B cell (primary cell): ENCODE data around the gene NHP2.

Experiments used
- CTCF ChIP-seq: fragments of 200-600 bp; IDR thresholded peaks from one replicate; pipeline ENCODE4 v1.8.0; 2022; ENCODE audit warnings: antibody characterized with exemption, mild to moderate bottlenecking
- EZH2 ChIP-seq: IDR thresholded peaks from 2 replicates; pipeline ENCODE4 v1.6.1; 2012; ENCODE audit warnings: borderline replicate concordance, low read depth, mild to moderate bottlenecking, moderate library complexity, low read length; ENCODE audit not compliant: insufficient read depth, poor library complexity, severe bottlenecking

DNA sequence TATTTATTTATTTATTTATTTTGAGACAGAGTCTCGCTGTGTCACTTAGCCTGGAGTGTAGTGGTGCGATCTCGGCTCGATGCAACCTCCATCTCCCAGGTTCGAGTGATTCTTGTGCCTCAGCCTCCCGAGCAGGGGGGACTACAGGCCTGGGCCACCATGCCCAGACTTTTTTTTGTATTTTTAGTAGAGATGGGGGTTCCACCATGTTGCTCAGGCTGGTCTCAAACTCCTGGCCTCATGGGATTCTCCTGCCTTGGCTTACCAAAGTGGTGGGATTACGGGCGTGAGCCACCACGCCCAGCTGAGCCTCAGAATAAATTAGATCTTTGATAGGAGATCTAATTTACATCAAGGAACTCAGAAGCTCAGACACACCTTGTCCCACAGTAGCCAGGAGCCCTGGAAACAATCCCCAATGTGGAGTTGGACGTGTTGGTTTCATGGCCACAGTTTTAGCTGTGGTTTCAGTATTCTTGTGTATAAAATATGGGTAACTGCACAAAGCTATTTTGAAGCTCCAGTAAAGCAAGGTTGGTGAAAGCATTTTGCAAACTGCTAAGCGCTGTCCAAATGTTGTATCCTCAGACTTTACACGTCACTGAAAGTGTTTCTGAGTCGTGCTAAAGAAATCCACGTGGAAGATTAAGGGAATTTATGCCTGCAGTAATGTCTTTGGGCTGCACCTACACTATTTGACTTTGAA is 47.7 kb upstream of the NHP2 start:
- TF ChIP-seq CTCF (no peak), EZH2 (no peak)
